Measurements from ENCODE around the gene CDC42.

Gene CDC42

GRCh38 chr1:22064751-22065402 is 12.4 kb downstream of the CDC42 start:
- in situ Hi-C loops (cut with HindIII; ENCODE audit: low sequenced_read_pairs) = no loop called here

- in situ Hi-C loops (cut with HindIII; ENCODE audit: low sequenced_read_pairs) = no loop called here
Observed at GRCh38 chr1:22071511-22071910, 19.0 kb downstream of the CDC42 start.

- in situ Hi-C loops (cut with HindIII; ENCODE audit: low sequenced_read_pairs) = no loop called here
Observed at GRCh38 chr1:22074803-22075202, 22.3 kb downstream of the CDC42 start.

GRCh38 chr1:22075718-22076117 is 23.2 kb downstream of the CDC42 start:
- in situ Hi-C loops (cut with HindIII; ENCODE audit: low sequenced_read_pairs) = no loop called here

GRCh38 chr1:22076346-22076745 is 23.8 kb downstream of the CDC42 start:
- in situ Hi-C loops (cut with HindIII; ENCODE audit: low sequenced_read_pairs) = no loop called here

- in situ Hi-C loops (cut with HindIII; ENCODE audit: low sequenced_read_pairs) = no loop called here
Observed at GRCh38 chr1:22077728-22078127, 25.2 kb downstream of the CDC42 start.

GRCh38 chr1:22078133-22078532 is 25.6 kb downstream of the CDC42 start:
- in situ Hi-C loops (cut with HindIII; ENCODE audit: low sequenced_read_pairs) = no loop called here

- in situ Hi-C loops (cut with HindIII; ENCODE audit: low sequenced_read_pairs) = no loop called here
Observed at GRCh38 chr1:22080191-22080590, 27.7 kb downstream of the CDC42 start.

GRCh38 chr1:22088331-22088730 is 35.8 kb downstream of the CDC42 start:
- in situ Hi-C loops (cut with HindIII; ENCODE audit: low sequenced_read_pairs) = no loop called here

- in situ Hi-C loops (cut with HindIII; ENCODE audit: low sequenced_read_pairs) = no loop called here
Observed at GRCh38 chr1:22089134-22089571, 36.6 kb downstream of the CDC42 start.

- in situ Hi-C loops (cut with HindIII; ENCODE audit: low sequenced_read_pairs) = loop anchor here (5.0 kb wide), 1 partner anchor 37 kb away; the partner anchor contains the start of gene CDC42
Observed at GRCh38 chr1:22089787-22090186, 37.3 kb downstream of the CDC42 start.

GRCh38 chr1:22090867-22091266 is 38.4 kb downstream of the CDC42 start:
- in situ Hi-C loops (cut with HindIII; ENCODE audit: low sequenced_read_pairs) = loop anchor here (5.0 kb wide), 1 partner anchor 39 kb away; the partner anchor contains the start of gene CDC42

GRCh38 chr1:22092026-22092768 is 39.7 kb downstream of the CDC42 start:
- in situ Hi-C loops (cut with HindIII; ENCODE audit: low sequenced_read_pairs) = loop anchor here (5.0 kb wide), 1 partner anchor 40 kb away; the partner anchor contains the start of gene CDC42

- in situ Hi-C loops (cut with HindIII; ENCODE audit: low sequenced_read_pairs) = loop anchor here (5.0 kb wide), 1 partner anchor 41 kb away; the partner anchor contains the start of gene CDC42
Observed at GRCh38 chr1:22093513-22093912, 41.0 kb downstream of the CDC42 start.

GRCh38 chr1:22096036-22096435 is 43.5 kb downstream of the CDC42 start:
- in situ Hi-C loops (cut with HindIII; ENCODE audit: low sequenced_read_pairs) = no loop called here

- in situ Hi-C loops (cut with HindIII; ENCODE audit: low sequenced_read_pairs) = no loop called here
Observed at GRCh38 chr1:22096463-22096862, 44.0 kb downstream of the CDC42 start.

- in situ Hi-C loops (cut with HindIII; ENCODE audit: low sequenced_read_pairs) = no loop called here
Observed at GRCh38 chr1:22098752-22099151, 46.2 kb downstream of the CDC42 start.

GRCh38 chr1:22100168-22100567 is 47.7 kb downstream of the CDC42 start:
- in situ Hi-C loops (cut with HindIII; ENCODE audit: low sequenced_read_pairs) = no loop called here

GRCh38 chr1:22101199-22101598 is 48.7 kb downstream of the CDC42 start:
- in situ Hi-C loops (cut with HindIII; ENCODE audit: low sequenced_read_pairs) = no loop called here

- in situ Hi-C loops (cut with HindIII; ENCODE audit: low sequenced_read_pairs) = no loop called here
Observed at GRCh38 chr1:22101995-22102394, 49.5 kb downstream of the CDC42 start.

- in situ Hi-C loops (cut with HindIII; ENCODE audit: low sequenced_read_pairs) = no loop called here
Observed at GRCh38 chr1:22102746-22103145, 50.2 kb downstream of the CDC42 start.

- in situ Hi-C loops (cut with HindIII; ENCODE audit: low sequenced_read_pairs) = no loop called here
Observed at GRCh38 chr1:22104094-22104493, 51.6 kb downstream of the CDC42 start.
